Cerebellar cortex (tissue), 1 donor: ENCODE measurements around the gene GMDS.
A peak's percentile ranks its signal among the peaks of the same experiment; 100 is the strongest.

Experiments
- DNase-seq: peaks from one replicate; pipeline ENCODE4 v3.0.0-alpha.2; 2015; ENCODE audit warnings: low spot score

The GMDS gene

GRCh38 chr6:2205396-2205795 lies 40.0 kb downstream of the GMDS start:
- no peak for DNase-seq

DNA sequence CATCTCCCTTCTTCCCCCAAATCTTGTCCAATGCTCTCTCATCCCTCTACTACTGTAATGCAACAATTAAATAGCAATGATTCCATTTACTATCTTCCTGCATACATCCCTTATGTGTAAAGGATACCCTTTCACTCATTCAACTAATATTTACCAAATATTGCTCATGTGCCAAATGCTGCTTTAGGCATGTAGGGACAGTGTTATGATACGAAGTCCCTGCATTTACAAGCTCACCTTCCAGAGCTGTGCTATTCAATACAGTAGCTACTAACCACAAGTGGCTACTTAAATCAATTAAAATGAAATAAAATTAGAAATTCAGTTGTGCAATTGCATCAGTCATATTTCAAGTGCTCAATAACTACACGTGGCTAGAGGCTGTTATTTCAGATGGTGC lies 41.1 kb downstream of the GMDS start:
- no peak for DNase-seq

DNA sequence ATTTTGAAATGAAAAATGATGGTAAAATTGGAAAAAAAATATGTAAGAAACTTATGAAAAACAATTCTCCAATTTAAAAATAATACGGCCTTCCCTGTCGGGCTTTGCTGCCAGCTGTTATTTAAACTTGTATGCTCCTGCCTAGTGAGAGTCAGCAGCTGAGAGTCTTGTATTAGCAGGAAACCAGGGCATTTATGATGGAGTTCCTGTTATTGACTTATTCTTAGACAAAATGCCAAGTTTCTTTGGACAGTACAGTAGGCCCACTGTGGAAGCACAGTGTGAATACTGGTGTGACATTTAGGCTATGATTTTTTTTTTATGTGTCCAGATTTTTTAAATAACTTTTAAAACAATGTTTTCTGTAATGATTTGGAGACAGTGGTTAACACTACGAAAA lies 42.1 kb downstream of the GMDS start:
- no peak for DNase-seq

DNA sequence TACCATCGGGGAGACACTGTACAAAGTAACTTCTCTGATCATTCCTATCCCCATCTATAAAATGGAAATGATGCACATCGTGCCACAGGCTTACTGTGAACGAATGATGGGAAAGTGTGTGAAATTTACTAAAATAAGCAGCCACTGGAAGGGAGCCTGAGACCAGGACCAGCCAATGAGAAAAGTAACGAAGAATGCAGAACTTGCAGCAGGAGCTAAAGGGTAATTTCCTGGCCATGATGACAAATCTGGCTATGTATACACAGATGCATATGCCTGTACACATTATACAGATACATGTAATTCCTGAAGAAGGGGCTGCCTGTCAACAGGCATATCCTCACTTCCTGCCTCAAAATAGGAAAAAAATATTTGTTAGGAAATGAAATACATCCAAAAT lies 47.4 kb downstream of the GMDS start:
- DNase-seq, result no peak

GRCh38 chr6:2197177-2197671 lies 48.2 kb downstream of the GMDS start:
- DNase-seq, result no peak

GRCh38 chr6:2196079-2196679 lies 49.2 kb downstream of the GMDS start:
- peak; percentile 58 for DNase-seq

- DNase-seq, result no peak
Measured at GRCh38 chr6:2194643-2195042, 50.8 kb downstream of the GMDS start.

DNA sequence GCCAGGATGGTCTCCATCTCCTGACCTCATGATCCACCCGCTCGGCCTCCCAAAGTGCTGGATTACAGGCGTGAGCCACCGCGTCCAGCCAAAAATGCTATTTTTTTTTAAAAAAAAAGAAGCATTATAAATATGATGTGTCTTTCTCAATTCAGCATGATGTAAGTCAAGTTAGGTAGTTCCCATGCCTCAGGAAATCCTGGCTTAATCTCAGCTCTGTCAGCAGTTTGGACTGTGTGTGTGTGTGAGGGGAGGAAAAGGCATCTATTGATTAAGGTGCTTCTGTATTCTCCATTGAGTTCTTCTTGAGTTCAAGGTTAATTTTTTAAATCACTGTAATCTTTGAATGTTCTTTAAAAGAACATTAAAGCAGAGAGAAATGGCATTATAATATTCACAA lies 51.5 kb downstream of the GMDS start:
- DNase-seq, result no peak

GRCh38 chr6:2192976-2193375 lies 52.4 kb downstream of the GMDS start:
- DNase-seq, result no peak

DNA sequence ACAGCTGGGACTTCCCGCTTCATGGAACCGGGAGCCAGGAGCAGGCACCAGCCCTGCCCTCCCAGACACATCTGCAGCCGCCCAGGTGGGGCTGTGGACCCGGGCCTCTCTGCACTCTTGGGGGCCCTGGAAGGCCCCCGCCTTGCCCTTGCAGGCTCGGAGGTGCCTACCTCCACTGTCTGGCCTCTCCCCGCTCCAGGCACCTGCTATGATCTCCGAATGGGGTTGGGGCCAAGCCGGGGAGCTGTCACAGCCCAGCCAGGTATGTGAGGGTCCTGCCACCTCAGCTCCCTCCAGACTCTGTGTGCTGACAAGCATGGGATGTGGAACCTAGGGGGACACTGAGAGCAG lies 54.0 kb downstream of the GMDS start:
- no peak for DNase-seq

- DNase-seq, result no peak
Measured at GRCh38 chr6:2190661-2191389, 54.6 kb downstream of the GMDS start.

- no peak for DNase-seq
Measured at GRCh38 chr6:2188856-2189384, 56.5 kb downstream of the GMDS start.

- no peak for DNase-seq
Measured at GRCh38 chr6:2188397-2188796, 57.0 kb downstream of the GMDS start.

DNA sequence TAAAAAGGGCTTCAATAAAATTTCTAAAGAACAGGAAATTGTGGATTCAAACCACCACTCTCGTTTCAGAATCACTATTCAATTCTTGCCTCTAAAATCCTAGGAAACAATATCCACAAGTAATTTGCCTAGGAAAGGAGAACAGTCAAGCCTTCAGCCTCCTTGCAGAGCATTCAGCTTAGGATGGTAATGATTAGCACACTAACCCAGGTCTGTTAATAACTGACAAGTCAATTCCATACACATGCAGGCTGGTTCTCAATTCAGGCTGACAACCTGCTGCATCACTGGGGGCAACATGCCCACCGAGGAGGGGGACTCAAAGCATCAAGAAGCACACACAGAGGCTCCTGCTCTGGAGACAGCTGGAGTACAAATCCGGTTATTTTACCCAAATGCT lies 57.6 kb downstream of the GMDS start:
- DNase-seq, result no peak

- no peak for DNase-seq
Measured at GRCh38 chr6:2186516-2186915, 58.9 kb downstream of the GMDS start.

- DNase-seq, result no peak
Measured at GRCh38 chr6:2185466-2185865, 59.9 kb downstream of the GMDS start.

GRCh38 chr6:2184700-2185455 lies 60.5 kb downstream of the GMDS start:
- DNase-seq, result no peak

- no peak for DNase-seq
Measured at GRCh38 chr6:2183752-2184151, 61.7 kb downstream of the GMDS start.

DNA sequence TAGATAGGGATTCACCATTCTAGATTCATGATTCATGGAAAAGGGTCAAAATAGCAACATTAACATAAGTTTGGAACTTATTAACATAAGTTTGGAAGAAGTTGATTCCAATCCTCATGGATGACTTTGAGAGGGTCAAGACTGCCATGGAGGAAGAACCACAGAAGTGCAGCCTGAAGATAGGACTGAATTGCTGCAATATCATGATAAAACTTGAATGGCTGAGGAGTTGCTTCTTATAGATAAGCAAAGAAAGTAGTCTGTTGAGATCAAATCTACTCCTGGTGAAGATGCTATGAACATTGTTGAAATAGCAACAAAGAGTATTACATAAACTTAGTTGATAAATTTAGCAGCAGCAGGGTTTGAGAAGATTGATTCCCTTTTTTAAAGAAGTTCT lies 62.2 kb downstream of the GMDS start:
- no peak for DNase-seq

DNA sequence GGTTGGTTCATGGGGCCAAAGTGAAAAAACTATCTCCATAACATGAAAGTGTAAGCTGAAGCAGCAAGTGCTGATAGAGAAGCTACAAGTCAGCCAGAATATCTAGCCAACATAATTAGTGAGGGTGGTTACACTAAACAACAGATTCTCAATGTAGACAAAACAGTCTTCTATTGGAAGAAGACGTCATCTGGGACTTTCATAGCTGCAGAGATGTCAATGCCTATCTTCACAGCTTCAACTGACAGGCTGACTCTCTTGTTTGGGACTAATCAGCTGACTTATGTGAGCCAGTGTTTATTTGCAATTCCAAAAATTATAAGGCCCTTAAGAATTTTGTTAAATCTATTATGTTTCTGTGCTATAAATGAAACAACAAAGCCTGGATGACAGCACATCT lies 63.2 kb downstream of the GMDS start:
- DNase-seq, result no peak

GRCh38 chr6:2181567-2181966 lies 63.8 kb downstream of the GMDS start:
- DNase-seq, result no peak

GRCh38 chr6:2179950-2180349 lies 65.5 kb downstream of the GMDS start:
- DNase-seq, result no peak

DNA sequence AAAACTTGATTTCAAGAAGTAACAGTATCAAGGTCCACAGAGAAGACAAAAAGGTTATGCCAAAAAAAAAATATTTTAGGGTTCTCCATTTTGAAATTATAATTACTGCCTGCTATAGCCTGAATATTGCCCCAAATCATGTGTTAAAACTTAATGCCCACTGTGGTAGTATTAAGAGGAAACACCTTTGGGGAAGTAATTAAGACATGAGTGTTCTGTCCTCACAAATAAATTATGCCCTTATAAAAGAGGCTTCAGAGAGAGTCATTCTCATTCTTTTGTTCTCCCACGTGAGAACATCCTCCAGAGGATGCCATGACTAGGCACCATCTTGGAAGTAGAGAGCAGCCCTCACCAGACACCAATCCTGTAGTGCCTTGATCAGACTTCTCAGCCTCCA lies 66.2 kb downstream of the GMDS start:
- no peak for DNase-seq
